Heart right ventricle (tissue), 16 donors: ENCODE data around the gene AANAT. TPM values are rescaled to one million over a fixed set of nuclear protein-coding genes. Genes with fewer than 3 reads are reported as not detected.

Experiments used
- ATAC-seq, 8 donors: fragments of 200-7000 bp; cut with Tn5 transposase; one replicate each; pipeline ENCODE4 v1.9.1; 2020; ENCODE audit warnings: mild to moderate bottlenecking in 8 of 8, moderate library complexity in 8 of 8, moderate number of reproducible peaks in 1 of 8
- DNase-seq, 2 donors: peaks; one replicate each; pipeline ENCODE4 v3.0.0-alpha.2; 2020
- H3K27ac ChIP-seq, 10 donors: fragments of 200-600 bp; sonication (generic) in 2 of 10; one replicate each; pipeline versions ENCODE4 v1.5.0 to v1.8.0; 2020 to 2022; ENCODE audit warnings: mild to moderate bottlenecking in 3 of 10
- H3K27me3 ChIP-seq, 7 donors: fragments of 200-600 bp; one replicate each; pipeline ENCODE4 v1.8.0; 2021 to 2022; ENCODE audit warnings: mild to moderate bottlenecking in 2 of 7
- H3K36me3 ChIP-seq, 9 donors: fragments of 200-600 bp; sonication (generic) in 1 of 9; one replicate each; pipeline versions ENCODE4 v1.5.0 to v1.8.0; 2020 to 2022; ENCODE audit warnings: mild to moderate bottlenecking in 2 of 9
- H3K4me1 ChIP-seq, 9 donors: fragments of 200-600 bp; sonication (generic) in 1 of 9; one replicate each; pipeline versions ENCODE4 v1.5.0 to v1.8.0; 2020 to 2022; ENCODE audit warnings: mild to moderate bottlenecking in 4 of 9
- H3K4me3 ChIP-seq, 10 donors: fragments of 200-600 bp; sonication (generic) in 2 of 10; one replicate each; pipeline versions ENCODE4 v1.5.0 to v1.8.0; 2020 to 2022; ENCODE audit warnings: mild to moderate bottlenecking in 7 of 10, moderate library complexity in 2 of 10
- H3K9me3 ChIP-seq, 11 donors: fragments of 200-600 bp in 10 of 11; sonication (generic) in 2 of 11; one replicate each; pipeline versions ENCODE4 v1.5.0 to v1.8.0; 2013 to 2022; ENCODE audit warnings: mild to moderate bottlenecking in 2 of 11, control low read depth in 1 of 11, moderate library complexity in 1 of 11
- CTCF ChIP-seq, 9 donors: fragments of 200-600 bp; sonication (generic) in 2 of 9; IDR thresholded peaks; one replicate each; pipeline versions ENCODE4 v1.5.0 to v1.8.0; 2021 to 2022; ENCODE audit warnings: antibody characterized with exemption in 9 of 9, mild to moderate bottlenecking in 5 of 9, moderate library complexity in 1 of 9
- WGBS, 2 donors: extraction: QIAGEN DNeasy Blood & Tissue Kit; methylation state at CpG; one replicate each; pipeline ENCODE4 v1.1.7; 2013; ENCODE audit warnings: inconsistent platforms in 1 of 2; 5-methylcytosine and 5-hydroxymethylcytosine counted together
- intact Hi-C, 10 donors: fragments of 100-400 bp; cut with DNase I; formaldehyde crosslinking; loops; one replicate each; pipeline versions ENCODE4 v1.11.1 to v1.14.2; 2022
- polyA plus RNA-seq, 2 donors: library from polyadenylated mRNA; stranded (reverse); fragments of 200-250 nt; gene quantifications; one replicate each; pipeline ENCODE4 v1.2.3, GENCODE V29; 2013
- total RNA-seq, 10 donors: library from RNA; stranded (reverse); fragmentation: NEBNext Ultra II Directional in 3 of 10; extraction: Animal tissue kit (Norgen Biotek cat#: 25700) in 3 of 10; gene quantifications; one replicate each; pipeline versions ENCODE4 v1.2.1 to v1.2.4, GENCODE V29; 2021 to 2023
- donor health status: Arrhythmogenic right ventricular cardiomyopathy.
- donor health status: ischemic (EF 13 %, LVEDD 7.1; RV severe dilation, severe dysfunction).
- donor health status: healthy with polysubstance abuse.
- donor health status: DM: no; HTN: yes; CAD: no.
- donor health status: DM: no; HTN: no; CAD: no.
- donor health status: ischemic (EF 25% LVEDD 6.9; RV normal size, moderate dysfunction).
- donor health status: ischemic (EF 25% LVEDD 5.7; RV mildly dilated, moderate dysfunction).
- donor health status: healthy.
- donor health status: DM: yes; HTN: yes; CAD: no.
- donor health status: Ischemic cardiomyopathy.
- donor health status: ischemic (EF 35%, LVEDD 5.7; RV mildly dilated, moderate dysfunction).
- donor health status: nonischemic (EF 11% LVEDD 7.7; RV severe dilation, severe dysfunction).
- donor health status: DM: yes; HTN: yes; CAD: no.
- donor health status: PGD.
- donor health status: ischemic (EF 29% LVEDD 5.4; RV normal size, mild dysfunction).
- donor health status: nonischemic (EF 23%, LVEDD 6.1; RV moderate dilation, normal function).

The AANAT gene
- total and polyA plus RNA-seq, 12 donors = 0.73 to 0.98 TPM; not detected in 10

GRCh38 chr17:76476736-76477135 is 9.3 kb downstream of the AANAT start:
- Histone ChIP-seq H3K4me1 (peaks cover 0 to 17% (median 0%) of the 10 kb centered on the region in 9 donors), H3K27me3 (no peaks in the 10 kb centered on the region), H3K4me3 (no peak overlapping the region), H3K27ac (no peak overlapping the region), H3K9me3 (no peaks in the 10 kb centered on the region), H3K36me3 (peaks cover 0 to 85% (median 0%) of the 10 kb centered on the region in 9 donors)
- whole genome bisulfite sequencing, 2 donors = 94 to 96% methylated on average over 20 of the region's 20 CpGs
- ATAC-seq = no peak
- intact Hi-C loops = loop anchor here in 1 of 10 donors (5.0 kb wide), 1 partner anchor 1391 kb away; no protein-coding TSS in a partner anchor
- no peak for DNase-seq
- TF ChIP-seq CTCF (IDR thresholded peaks at IDR 0.05) = no peak

- H3K36me3 ChIP-seq = peaks cover 0 to 77% (median 0%) of the 10 kb centered on the region in 9 donors
Observed at GRCh38 chr17:76477576-76477975, 10.2 kb downstream of the AANAT start.

GRCh38 chr17:76478097-76478496 is 10.7 kb downstream of the AANAT start:
- Histone ChIP-seq H3K36me3 (peaks cover 0 to 72% (median 0%) of the 10 kb centered on the region in 9 donors), H3K27ac (no peak overlapping the region), H3K4me3 (no peak overlapping the region), H3K9me3 (no peaks in the 10 kb centered on the region), H3K27me3 (no peaks in the 10 kb centered on the region), H3K4me1 (peaks cover 0 to 17% (median 0%) of the 10 kb centered on the region in 9 donors)
- 93 to 96% methylated on average over 10 of the region's 10 CpGs for WGBS, 2 donors
- DNase-seq (no peak), ATAC-seq (no peak)
- intact Hi-C loops = loop anchor here in 1 of 10 donors (5.0 kb wide), 1 partner anchor 1389 kb away; no protein-coding TSS in a partner anchor
- no peak for TF ChIP-seq CTCF (IDR thresholded peaks at IDR 0.05)

More at GRCh38 chr17:76477576-76477975, 10.2 kb downstream of the AANAT start:
- intact Hi-C loops = loop anchor here in 1 of 10 donors (5.0 kb wide), 1 partner anchor 1390 kb away; no protein-coding TSS in a partner anchor
- H3K4me3 ChIP-seq = no peak overlapping the region
- peaks cover 0 to 17% (median 0%) of the 10 kb centered on the region in 9 donors for H3K4me1 ChIP-seq
- WGBS, 2 donors = 93 to 95% methylated on average over 15 of the region's 15 CpGs
- no peaks in the 10 kb centered on the region for H3K9me3 ChIP-seq
- DNase-seq (no peak), ATAC-seq (no peak)
- TF ChIP-seq CTCF (IDR thresholded peaks at IDR 0.05) = no peak
- no peaks in the 10 kb centered on the region for H3K27me3 ChIP-seq
- H3K27ac ChIP-seq = no peak overlapping the region

GRCh38 chr17:76478730-76479514 is 11.5 kb downstream of the AANAT start:
- WGBS, 2 donors = 92% methylated on average over 35 to 37 of the region's 37 CpGs
- Histone ChIP-seq H3K4me1 (peaks cover 0 to 23% (median 0%) of the 10 kb centered on the region in 9 donors), H3K4me3 (no peak overlapping the region), H3K9me3 (no peaks in the 10 kb centered on the region), H3K36me3 (peaks cover 0 to 63% (median 0%) of the 10 kb centered on the region in 9 donors), H3K27ac (no peak overlapping the region), H3K27me3 (no peaks in the 10 kb centered on the region)
- TF ChIP-seq CTCF (IDR thresholded peaks at IDR 0.05) = no peak
- ATAC-seq (no peak), DNase-seq (no peak)
- intact Hi-C loops = loop anchor here in 1 of 10 donors (5.0 kb wide), 1 partner anchor 1388 kb away; no protein-coding TSS in a partner anchor
